ENCODE measurements around the gene CLIP2.

CLIP2 gene

DNA sequence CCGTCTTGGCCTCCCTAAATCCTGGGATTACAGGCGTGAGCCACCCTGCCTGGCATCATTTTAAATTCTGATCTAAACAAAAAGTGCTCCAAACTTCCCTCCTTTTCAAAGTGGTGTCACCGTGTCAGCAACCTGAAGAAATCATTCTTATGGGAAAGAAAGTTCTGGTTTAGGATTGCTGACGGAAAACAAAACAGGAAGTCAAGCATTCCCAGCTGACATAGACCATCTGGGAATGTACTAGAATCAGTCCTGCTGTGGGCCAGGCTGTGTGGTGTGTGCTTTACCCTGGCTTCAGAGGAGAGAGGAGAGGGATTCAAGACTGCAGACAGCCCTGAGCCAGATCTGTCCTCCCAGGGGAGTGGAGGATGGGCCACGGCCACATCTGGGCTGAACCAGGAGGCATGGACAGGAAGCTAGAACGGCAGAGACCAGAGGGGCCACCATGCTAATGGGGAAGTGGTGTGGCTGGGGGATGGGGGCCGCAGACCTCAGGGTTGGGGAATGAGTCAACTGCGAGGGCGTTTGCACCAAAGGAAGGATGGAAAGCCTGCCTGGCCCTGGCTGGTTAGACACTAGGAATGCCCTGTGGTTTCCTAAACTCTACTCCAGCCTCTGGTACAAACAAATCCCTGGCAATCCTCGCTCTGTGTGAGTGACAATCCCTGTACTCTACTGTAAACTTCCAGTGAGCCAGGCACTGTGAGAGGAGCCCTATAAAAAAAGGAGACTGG, 16.7 kb upstream of the CLIP2 start:
- no peak for DNase-seq

DNA sequence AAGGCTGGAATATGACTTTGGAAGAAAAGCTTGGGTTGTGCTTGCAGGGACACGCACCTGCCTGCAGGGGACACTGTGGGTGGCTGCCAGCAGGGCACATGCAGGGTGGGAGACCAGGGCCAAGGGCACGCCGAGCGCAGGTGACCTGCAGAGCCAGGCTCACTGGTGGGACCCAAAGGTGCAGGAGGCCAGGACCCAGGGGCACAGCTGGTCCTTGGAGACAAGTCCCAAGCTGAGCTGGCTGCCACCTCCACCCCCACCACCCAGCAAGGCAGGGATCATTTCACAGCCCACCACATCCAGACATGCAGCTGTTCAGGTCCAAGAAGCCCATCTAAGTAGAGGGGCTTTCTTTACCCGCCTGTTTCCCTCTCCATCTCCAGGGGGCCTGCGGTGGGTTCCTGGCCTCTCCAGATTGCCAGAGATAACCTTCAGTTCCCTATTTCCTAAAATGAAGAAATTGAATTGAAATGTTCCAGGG, 13.8 kb upstream of the CLIP2 start:
- DNase-seq, result no peak

DNA sequence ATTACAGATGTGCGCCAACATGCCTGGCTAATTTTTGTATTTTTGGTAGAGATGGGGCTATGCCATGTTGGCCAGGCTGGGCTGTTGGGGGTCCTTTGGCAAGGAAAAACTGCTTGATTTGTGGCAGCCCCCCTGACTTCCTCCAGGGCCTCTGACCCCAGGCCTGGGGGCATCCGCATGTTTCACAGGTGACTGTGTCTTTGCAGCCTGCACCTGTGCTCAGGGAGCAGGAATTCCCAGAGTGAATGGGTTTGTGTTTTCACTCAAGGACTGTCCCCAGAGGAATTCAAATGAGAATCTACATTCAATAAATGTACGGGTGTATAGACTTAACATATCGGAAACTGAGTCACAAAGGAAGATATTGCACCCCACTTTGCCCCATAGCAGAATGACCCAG, 11.6 kb upstream of the CLIP2 start:
- no peak for DNase-seq

DNA sequence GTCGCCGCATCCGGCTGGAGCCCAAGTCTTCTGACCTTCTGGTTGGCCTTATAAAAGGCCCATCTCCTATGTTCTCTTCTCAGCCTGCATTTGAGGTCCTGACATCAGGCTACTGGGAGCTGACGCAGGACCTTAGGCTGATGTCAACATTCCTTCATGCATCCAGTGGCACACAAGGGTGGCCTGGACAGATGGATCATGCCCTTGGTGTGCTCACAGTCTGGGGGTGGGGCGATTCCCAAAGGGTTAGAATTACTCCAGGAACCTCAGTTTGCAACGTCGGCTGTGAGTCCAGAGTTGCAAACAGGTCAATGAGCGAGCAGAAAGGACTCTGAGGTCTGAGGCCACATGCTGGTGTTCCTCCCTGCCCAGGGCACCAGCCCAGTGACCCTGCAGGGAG, 8.2 kb upstream of the CLIP2 start:
- DNase-seq, result no peak

DNA sequence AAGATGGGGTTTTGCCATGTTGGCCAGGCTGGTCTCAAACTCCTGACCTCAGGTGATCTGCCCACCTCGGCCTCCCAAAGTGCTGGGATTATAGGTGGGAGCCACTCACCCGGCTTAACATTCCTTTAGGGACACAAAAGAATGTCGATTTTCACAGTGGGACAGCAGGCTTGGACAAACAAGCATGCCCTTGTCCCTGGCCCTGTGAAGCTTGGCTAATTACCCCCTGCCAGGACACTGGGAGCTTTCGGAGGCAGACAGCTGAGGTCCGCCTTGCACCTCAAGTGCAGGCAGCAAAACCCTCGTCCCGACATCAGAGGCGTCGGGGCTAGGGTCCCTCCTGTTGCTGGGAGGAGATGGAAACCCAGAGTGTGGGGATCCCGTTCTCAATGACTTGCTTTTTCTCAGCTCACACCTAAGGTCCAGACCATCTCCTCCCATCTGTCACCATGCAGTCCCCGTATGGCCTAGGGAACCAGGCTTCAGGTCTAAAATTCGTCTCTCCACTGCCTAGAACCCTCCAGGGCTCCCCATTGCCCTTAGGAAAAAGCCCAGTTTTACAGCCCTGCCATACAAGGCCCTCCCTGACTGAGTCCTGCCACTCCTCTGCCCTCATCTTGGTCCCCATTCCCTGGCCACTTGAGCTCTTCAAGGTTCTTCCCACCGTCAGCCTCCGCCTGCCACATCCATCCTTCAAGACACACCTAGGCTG, 6.3 kb upstream of the CLIP2 start:
- DNase-seq, result no peak

DNA sequence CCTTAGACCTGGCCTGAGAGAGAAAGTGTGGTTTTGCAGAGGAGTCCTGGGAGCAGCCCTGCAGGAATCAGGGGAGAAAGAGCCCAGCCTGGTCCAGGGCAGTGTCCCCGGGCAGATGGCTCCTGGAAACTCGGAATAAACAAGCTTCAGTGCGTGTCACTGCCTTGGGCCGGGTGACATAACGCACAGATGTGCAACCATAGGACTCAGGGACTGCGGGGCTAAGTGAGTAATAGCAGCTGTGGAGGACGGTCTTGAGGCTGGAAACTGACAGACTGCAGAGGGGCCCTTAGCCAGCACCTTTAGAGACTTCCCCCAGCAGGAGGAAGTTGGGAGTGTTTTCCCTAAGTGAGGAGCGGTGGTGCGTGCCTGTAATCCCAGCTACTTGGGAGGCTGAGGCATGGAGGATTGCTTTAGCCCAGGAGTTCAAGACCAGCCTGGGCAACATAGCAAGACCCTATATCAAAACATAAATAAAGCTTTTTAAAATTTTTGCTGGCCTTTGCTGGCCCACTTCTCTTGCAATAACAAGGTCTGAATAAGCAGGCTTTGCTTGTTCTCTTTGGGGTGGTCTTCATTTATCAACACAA, 5.3 kb upstream of the CLIP2 start:
- no peak for DNase-seq

DNA sequence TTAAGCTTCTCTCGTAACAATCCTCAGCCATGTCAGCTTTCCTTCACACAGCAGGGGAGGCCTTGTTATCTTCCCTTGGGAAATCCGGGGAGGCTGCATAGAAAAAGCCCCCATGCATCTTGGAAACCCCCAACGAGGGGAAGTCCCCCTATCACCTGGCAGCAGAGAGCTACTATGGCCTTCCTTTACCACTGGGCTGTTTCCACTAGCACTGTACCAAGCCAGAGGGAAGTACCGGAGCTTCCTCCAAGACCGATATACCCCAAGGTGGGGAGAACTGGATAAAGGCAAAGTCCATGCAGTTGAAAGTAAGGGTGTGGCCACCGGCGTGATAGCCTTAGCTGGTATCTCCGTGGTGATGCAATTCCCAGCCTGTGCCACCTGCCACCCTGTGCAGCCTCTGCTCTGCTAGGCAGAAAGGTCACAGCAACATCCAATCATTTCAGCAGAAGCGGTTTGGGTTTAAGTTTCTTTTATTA, 4.4 kb upstream of the CLIP2 start:
- DNase-seq, result no peak

DNA sequence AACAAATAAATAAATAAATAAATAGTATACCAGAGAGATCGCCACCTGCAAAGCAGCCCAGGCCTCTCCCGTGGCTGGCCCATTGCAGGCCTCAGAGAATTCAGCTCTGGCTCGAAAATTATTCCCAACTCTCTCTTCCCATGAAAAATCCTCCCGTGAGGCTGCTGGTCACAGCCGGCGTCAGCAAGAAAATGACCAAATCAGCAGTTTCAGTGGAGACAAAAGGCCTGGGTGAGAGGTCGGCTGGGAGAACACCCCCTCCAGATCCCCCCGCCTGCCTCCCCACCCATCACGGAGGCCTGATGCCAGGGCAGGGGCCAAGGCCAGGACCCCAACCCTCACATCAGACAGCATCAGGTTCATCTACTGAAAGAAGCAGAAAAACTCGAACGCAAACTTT, 3.1 kb upstream of the CLIP2 start:
- no peak for DNase-seq

DNA sequence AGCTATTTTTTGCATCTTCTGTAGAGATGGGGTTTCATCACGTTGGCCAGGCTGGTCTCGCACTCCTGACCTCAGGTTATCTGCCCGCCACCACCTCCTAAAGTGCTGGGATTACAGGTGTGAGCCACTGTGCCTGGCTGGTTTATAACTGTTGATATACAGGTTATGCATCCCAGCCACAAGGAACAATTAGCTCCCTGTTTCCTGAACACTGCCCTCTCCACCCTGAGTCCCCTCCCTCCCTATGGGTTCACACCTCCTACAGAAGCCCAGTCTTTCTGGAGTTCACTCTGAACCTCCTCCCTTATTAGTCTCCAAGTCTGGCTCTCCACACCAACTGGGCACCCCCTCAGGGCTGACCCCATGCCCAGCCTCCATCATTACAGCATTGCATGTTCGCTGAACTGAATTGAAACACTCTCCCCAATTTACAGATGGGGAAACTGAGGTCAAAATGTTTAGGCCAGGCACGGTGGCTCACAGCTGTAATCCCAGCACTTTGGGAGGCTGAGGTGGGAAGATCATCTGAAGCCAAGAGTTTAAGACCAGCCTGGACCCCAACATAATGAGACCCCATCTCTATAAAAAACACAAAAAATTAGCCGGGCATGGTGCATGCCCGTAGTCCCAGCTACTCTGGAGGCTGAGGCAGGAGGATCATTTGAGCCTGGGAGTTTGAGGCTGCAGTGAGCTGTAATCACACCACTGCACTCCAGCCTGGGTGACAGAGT, 1.7 kb upstream of the CLIP2 start:
- no peak for DNase-seq

DNA sequence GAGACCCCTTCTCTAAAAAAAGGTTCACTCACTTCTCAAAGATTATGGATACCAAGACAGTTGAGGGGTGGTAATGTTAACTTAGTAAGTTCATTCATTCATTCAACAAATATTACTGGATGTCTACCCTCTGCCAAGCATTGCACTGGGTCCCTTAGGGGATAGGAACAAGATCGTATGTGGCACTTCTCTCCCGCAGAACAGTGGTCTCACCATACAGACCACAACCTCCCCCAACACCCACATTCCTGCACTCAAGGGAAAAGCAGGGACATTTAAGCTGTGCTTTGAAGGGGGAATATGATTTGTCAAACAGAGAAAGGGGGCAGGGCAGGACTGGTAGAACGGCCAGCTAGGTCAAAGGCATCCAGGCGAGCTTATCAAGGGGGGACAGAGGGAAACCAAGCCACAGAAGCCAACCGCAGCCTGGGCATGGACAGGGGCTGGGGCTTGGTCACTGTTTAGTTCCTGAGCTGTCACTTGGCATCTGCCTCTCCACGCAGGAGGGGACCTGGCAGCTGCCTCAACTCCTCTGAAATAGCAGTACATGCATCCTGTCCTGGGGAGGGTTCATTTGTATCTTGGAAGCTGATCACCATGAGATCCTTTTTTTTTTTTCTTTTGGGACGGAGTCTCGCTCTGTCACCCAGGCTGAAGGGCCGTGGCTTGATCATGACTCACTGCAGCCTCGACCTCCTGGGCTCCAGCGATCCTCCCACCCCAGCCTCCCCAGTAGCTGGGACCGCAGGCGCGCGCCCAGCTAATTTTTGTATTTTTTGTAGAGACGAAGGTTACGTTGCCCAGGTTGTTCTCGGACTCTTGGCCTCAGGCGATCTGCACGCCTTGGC, 949 bp upstream of the CLIP2 start:
- no peak for DNase-seq

DNA sequence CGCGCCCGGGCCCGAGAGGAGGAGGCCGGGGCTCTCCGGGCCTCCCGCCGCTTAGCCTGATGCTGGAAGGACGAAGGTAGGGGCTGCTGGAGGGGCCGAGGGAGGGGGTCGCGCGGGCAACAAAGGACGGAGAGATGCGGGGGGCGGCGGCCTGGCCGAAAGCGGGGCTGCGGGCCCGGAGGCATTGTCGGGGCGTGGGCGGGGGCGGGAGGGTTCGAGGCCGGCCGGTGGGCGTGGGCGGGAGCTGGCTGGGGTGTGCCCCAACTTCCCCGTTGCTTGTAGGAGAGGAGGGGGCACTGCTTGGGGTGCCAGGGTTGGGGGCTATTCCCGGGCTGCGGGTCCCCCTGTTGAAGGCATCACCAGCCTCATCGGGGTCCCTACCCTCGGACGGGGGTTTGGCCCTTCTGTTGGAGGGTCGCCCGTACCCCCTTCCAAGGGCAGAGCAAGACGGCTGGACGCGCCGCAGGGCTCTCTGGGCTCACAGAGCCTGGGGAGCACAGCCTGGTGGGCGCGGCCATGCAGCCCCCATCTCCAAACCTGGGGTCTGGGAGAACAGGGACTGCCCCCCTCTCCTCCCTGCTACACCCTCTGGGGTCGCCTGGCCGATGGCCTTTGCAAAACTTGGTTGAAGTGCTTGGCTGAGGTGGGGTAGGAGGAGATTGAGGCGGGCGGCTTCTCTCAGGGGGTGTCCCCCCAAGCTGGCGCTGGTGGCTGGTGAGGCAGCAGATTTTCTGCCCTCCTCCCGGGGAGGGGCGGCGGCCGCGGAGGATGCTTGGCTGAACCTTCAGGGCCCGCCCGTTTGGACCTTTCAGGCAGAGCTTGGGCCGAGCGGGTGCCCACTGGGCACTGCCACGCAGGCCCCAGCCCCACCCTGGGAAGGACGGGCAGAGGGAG, 699 bp downstream of the CLIP2 start:
- no peak for DNase-seq

DNA sequence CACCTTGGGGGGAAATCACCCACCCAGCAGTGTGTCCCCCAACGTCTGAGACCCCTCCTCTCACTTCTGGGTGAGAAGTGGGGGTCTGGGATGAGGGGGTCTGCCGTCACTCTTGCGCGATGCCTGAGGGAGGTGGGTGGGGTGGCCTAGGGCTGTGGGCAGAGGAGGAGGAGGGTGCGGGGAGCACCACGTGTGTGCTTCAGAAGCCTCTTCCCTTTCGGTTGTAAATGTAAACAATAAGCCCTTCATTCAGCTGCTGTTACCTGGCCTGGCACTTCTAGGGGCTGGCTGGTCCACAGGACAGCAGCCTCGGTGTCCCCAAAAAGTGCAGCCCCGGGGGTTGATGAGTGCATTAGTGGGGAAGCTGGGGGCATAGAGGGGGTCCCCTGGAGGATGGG, 1.3 kb downstream of the CLIP2 start:
- DNase-seq, result no peak

DNA sequence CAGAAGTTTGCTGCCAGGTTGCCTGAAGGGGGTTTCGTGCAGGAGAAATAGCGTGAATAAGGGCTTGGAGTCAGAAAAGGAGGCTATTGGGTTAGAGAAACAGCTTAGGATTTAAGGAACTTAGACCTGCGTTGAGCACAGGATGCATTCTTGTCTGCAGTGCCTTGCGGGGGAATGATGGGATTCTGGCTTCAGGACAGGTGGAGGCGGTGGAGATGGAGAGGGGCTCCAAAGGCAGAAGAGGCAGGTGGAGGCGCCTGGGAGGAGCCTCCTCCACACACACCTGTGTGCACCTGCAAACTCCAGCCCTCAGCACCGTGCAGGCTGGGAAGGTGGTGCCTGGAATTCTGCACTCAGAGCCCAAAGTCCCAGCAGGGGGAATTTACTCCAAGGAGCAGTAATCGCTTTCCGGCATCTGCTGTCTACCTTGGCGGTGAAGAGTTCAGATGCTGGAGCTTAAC, 1.8 kb downstream of the CLIP2 start:
- DNase-seq, result no peak

DNA sequence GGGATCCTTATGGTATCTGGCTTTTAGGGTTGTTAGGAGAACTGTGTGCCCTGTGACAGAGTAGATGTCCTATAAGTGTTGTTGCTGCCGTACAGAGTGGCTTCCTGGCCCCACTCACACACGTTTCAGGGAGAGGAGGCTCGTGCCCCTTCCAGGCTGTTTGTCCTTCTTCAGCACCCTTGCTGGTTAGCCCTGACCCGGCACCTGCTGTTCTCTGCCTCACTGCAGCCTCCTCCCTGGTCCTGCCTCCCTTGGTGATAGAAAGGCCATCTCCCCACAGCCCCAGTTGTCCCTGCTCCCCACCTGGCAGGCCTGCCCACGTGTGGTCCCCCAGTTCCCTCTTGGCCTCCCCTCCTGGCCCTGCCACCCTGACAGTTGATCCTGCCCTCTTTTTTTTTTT, 2.3 kb downstream of the CLIP2 start:
- no peak for DNase-seq

DNA sequence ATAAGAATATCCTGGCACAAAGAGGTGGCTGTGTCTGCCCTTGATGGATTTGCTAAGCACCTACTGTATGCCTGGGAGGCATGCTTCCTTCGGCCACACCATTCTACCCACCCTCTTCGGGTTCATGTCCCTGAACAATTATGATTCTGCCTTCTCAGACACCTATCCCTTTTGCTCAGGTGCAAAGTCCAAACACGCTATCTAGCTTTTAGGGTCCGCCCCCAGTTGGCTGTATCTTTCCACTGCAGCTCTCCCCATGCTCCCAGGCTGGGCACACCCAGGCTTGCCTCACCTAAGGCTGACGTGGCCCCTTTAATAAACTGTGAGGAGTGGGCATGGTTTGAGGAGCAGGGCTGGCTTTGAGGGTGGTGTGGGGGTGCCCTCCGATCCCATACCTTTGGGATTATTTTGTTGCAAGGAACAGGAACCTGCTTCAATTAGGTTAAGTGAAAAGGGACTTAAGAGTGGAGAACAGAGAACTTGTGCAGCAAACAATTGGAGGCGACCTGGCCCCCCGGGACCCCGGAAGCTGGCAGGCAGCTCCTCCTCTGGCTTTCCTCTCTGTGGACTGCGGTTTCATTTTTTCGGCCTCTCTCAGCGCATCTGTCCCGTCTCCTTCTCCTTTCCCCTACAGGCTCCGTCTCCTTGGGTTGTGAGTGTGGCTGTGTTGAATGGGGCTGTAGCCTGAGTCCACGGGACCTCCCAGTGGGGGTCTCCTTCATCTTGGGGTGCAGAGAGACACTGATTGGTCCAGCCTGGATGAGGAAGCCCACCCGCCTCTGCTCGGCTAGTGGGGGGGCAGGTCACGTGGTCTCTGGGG, 3.8 kb downstream of the CLIP2 start:
- DNase-seq, result no peak

DNA sequence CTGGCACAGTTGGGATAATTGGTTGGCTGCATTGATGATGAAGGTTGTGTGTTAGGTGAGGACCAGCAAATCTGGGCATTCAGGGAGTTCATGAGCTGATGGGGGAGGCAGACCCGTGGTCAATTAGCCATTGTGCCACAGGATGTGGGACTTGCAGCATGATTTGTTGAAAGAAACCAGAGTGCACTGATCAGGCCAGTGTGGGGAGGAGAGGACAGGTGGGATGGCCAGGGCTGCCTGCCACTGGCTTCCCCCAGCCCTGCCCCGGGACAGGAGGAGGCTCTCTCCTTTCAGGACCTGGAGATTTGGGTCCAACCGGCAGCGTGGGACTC, 4.3 kb downstream of the CLIP2 start:
- no peak for DNase-seq

DNA sequence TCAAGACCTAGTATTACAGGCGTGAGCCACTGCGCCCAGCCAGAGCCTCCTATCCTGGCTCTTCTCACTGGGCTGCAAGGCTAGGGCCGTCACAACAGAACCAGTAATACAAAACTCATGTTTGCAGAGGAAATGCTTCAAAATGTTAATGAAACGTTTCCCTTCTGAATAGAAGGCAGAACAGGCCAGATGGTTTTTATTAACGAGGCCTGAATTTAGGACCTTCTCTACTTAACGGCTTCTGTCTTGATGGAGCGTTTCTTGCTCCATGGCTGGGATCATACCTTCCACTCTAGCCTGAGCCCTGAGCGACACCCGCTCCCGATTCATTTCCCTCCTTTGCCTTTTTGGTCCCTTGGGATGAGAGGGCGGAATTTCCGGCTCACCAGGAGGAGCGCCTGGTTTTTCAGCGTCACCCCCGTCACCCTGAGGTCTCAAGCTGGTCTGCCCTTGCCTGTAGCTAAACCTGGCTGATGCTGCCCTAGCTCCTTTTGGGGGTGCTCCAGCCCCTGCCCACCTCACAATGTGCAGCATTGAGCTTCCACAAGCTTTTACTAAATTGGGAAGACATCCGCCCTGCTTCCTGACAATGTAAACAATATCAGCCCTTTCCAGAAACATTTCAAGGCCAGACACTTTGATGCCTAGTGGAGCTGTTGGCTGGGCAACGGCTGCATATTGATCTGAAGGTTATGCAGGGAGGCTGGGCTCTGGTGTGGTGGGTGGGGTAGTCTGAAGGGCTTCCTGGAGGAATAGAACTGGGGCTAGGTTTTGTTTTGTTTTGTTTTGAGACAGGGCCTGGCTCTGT, 5.2 kb downstream of the CLIP2 start:
- no peak for DNase-seq

DNA sequence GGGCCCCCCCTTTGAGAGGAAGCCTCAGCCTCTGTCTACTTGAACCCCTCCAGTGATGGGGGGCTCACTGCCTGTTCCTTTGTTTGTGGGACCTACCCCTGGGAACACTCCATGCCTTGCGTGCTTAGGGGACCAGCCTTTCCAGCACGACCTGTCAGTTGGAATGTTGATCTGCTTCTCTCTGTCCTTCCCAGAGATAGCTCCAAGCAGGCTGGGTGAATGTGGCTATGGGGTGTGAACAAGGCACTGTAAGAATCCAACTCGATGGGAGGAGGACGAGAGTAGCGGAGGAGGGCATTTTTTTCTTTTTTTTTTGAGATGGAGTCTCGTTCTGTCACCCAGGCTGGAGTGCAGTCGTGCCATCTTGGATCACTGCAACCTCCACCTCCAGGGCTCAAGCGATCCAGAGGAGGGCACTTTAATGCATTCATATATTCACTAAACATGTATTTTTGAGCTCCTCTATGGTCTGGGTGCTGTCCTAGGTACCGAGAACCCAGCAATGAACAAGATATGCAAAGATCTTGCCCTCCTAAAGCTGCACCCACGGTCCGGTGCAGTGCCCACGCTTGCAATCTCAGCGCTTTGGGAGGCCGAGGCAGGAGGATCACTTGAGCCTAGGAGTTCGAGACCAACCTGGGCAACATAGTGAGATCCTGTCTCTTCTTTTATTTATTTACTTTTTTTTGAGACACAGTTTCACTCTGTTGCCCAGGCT, 8.5 kb downstream of the CLIP2 start:
- no peak for DNase-seq

DNA sequence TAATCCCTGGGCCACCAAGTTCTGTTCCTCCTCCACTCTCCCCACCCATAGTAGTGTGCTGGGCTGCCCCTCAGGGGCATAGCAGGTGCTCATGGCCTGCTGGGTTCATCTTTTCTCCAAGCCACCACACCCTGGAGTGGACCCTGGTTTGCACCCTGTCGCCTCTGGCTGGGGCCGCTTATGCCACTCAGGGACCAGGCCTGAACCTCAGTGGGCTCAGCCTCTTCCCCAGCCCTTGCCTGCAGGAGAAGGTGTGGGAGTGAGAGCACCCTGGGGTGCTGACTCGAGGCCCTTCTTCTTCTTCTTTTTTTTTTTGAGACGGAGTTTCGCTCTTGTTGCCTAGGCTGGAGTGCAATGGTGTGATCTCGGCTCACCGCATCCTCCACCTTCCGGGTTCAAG, 10.2 kb downstream of the CLIP2 start:
- no peak for DNase-seq

Measured in stimulated activated CD4-positive, alpha-beta T cell treated with anti-CD3 and anti-CD28 coated beads, Interleukin-4, amount 100 ng/mL, for 24 hours (primary cell).